Measurements from ENCODE around the gene NAA10.

Gene NAA10

GRCh38 chrX:153959649-153960048, 24.8 kb upstream of the NAA10 start:
- H3K4me3 ChIP-seq (replicated peaks in 1 of 2; ENCODE audit: low read depth in 2 of 2, low read length in 2 of 2), result no peak overlapping the region
- TF ChIP-seq CTCF (IDR thresholded peaks at IDR 0.05; ENCODE audit: low read depth, low read length), result no peak

GRCh38 chrX:153958605-153959004, 23.8 kb upstream of the NAA10 start:
- no peak for TF ChIP-seq CTCF (IDR thresholded peaks at IDR 0.05; ENCODE audit: low read depth, low read length)
- DNase-seq (ENCODE audit: low read depth in 2 of 2), result no peak

More at GRCh38 chrX:153959649-153960048, 24.8 kb upstream of the NAA10 start:
- no peak for DNase-seq (ENCODE audit: low read depth in 2 of 2)

GRCh38 chrX:153957224-153957623, 22.4 kb upstream of the NAA10 start:
- no peak overlapping the region for H3K4me3 ChIP-seq (replicated peaks in 1 of 2; ENCODE audit: low read depth in 2 of 2, low read length in 2 of 2)
- no peak for DNase-seq (ENCODE audit: low read depth in 2 of 2)
- no peak for TF ChIP-seq CTCF (IDR thresholded peaks at IDR 0.05; ENCODE audit: low read depth, low read length)

More at GRCh38 chrX:153958605-153959004, 23.8 kb upstream of the NAA10 start:
- no peak overlapping the region for H3K4me3 ChIP-seq (replicated peaks in 1 of 2; ENCODE audit: low read depth in 2 of 2, low read length in 2 of 2)

- no peak overlapping the region for H3K4me3 ChIP-seq (replicated peaks in 1 of 2; ENCODE audit: low read depth in 2 of 2, low read length in 2 of 2)
- no peak for TF ChIP-seq CTCF (IDR thresholded peaks at IDR 0.05; ENCODE audit: low read depth, low read length)
Observed at GRCh38 chrX:153956044-153956907, 21.4 kb upstream of the NAA10 start.

GRCh38 chrX:153955228-153955732, 20.4 kb upstream of the NAA10 start:
- H3K4me3 ChIP-seq (replicated peaks in 1 of 2; ENCODE audit: low read depth in 2 of 2, low read length in 2 of 2), result no peak overlapping the region
- no peak for TF ChIP-seq CTCF (IDR thresholded peaks at IDR 0.05; ENCODE audit: low read depth, low read length)
- DNase-seq (ENCODE audit: low read depth in 2 of 2), result no peak

More at GRCh38 chrX:153956044-153956907, 21.4 kb upstream of the NAA10 start:
- DNase-seq (ENCODE audit: low read depth in 2 of 2), result no peak

GRCh38 chrX:153954558-153955227, 19.9 kb upstream of the NAA10 start:
- no peak for DNase-seq (ENCODE audit: low read depth in 2 of 2)
- TF ChIP-seq CTCF (IDR thresholded peaks at IDR 0.05; ENCODE audit: low read depth, low read length), result no peak
- H3K4me3 ChIP-seq (replicated peaks in 1 of 2; ENCODE audit: low read depth in 2 of 2, low read length in 2 of 2), result no peak overlapping the region
